Activated naive CD8-positive, alpha-beta T cell treated with anti-CD3 and anti-CD28 coated beads, Interleukin-2, amount 50 U/mL, for 24 hours (primary cell): ENCODE data around the gene ARHGAP29.
"Not testable (repeated sequence)": the region's sequence is repeated elsewhere in the genome, so short reads cannot be mapped to it uniquely, and the experiment has no call there.

ENCODE experiments used
- ATAC-seq: fragments of 150-1000 bp; cut with Tn5 transposase; one replicate; pipeline ENCODE4 v1.10.0; 2021
- DNase-seq: peaks from one replicate; pipeline ENCODE4 v3.0.0; 2021
- H3K27ac Mint-ChIP-seq: one replicate; pipeline ENCODE4 v1.8.0; 2021; ENCODE audit warnings: mild to moderate bottlenecking, mixed read lengths
- H3K27me3 Mint-ChIP-seq: one replicate; pipeline ENCODE4 v1.8.0; 2021; ENCODE audit warnings: mixed read lengths
- H3K36me3 Mint-ChIP-seq: one replicate; pipeline ENCODE4 v1.8.0; 2021; ENCODE audit warnings: low read depth, mixed read lengths
- H3K4me1 Mint-ChIP-seq: one replicate; pipeline ENCODE4 v1.8.0; 2021; ENCODE audit warnings: mixed read lengths
- H3K4me3 Mint-ChIP-seq: one replicate; pipeline ENCODE4 v1.8.0; 2021; ENCODE audit warnings: mild to moderate bottlenecking, moderate library complexity, mixed read lengths
- H3K9me3 Mint-ChIP-seq: one replicate; pipeline ENCODE4 v1.8.0; 2021; ENCODE audit warnings: mixed read lengths

The ARHGAP29 gene

DNA sequence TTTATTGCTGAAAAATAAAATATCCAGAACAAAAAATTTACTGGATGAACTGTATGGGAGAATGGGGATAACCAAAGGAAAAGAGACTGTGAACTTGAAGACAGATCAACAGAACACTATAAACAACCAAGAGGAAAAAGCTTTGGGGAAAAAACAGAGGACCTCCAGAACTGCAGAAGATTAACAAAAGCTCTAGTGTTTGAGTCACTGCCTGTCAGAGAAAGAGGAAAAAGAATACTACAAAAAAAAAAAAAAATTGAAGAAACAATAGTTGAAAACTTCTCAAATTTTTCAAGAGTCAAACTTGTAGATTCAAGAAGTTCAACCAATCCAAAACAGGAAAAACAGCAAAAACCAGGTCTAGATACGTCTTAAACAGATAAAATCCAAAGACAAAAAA lies 44.3 kb downstream of the ARHGAP29 start:
- no peak overlapping the region for H3K27ac Mint-ChIP-seq
- ATAC-seq (no peak), DNase-seq (no peak)
- H3K36me3 Mint-ChIP-seq = no peaks in the 10 kb centered on the region
- peaks cover 33% of the 10 kb centered on the region for H3K27me3 Mint-ChIP-seq
- H3K4me1 Mint-ChIP-seq = no peaks in the 10 kb centered on the region
- H3K4me3 Mint-ChIP-seq = no peak overlapping the region
- no peaks in the 10 kb centered on the region for H3K9me3 Mint-ChIP-seq

DNA sequence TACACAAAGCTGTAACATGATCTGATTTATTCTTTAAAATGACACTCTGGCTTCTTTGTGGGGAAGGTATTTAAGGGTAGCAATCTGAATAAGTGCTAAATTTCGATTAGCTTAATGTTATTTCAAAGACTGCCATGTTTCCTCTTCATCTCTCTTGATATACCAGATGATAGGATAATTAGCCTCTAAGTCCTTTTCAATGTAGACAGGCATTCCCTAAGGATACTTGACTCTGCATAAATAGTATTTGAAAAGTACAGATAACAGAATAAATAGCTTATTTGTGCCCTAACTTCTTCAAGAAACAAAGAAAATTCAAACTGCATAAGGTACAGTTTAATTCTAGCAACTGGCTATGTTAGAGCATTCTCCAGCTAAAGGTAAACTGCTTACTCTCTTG lies 46.2 kb downstream of the ARHGAP29 start:
- H3K36me3 Mint-ChIP-seq = no peaks in the 10 kb centered on the region
- H3K9me3 Mint-ChIP-seq = no peaks in the 10 kb centered on the region
- no peak overlapping the region for H3K4me3 Mint-ChIP-seq
- H3K27me3 Mint-ChIP-seq = peaks cover 31% of the 10 kb centered on the region
- no peaks in the 10 kb centered on the region for H3K4me1 Mint-ChIP-seq
- H3K27ac Mint-ChIP-seq = no peak overlapping the region
- ATAC-seq = no peak
- no peak for DNase-seq

DNA sequence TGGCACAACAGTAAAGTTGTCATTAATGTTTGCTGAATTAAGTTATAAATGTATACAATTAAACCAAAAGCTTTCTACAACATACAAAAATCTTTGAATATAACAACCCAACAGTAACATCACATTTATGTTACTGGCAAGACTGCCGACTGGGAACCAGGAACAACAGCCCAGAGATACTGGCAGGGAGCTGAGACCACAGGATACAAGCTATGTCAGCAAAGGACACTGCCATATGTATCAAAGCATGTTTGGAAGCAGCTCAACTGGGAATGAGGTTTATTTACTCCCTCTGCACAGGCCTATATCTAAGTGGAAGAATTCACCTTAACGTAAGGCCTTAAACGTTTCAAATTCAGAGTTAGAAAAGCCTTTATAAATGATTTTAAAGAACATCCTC lies 50.4 kb downstream of the ARHGAP29 start:
- ATAC-seq (no peak), DNase-seq (no peak)
- Mint-ChIP-seq H3K36me3 (no peaks in the 10 kb centered on the region), H3K4me3 (no peak overlapping the region), H3K4me1 (no peaks in the 10 kb centered on the region), H3K27me3 (peaks cover 17% of the 10 kb centered on the region), H3K9me3 (no peaks in the 10 kb centered on the region), H3K27ac (no peak overlapping the region)

DNA sequence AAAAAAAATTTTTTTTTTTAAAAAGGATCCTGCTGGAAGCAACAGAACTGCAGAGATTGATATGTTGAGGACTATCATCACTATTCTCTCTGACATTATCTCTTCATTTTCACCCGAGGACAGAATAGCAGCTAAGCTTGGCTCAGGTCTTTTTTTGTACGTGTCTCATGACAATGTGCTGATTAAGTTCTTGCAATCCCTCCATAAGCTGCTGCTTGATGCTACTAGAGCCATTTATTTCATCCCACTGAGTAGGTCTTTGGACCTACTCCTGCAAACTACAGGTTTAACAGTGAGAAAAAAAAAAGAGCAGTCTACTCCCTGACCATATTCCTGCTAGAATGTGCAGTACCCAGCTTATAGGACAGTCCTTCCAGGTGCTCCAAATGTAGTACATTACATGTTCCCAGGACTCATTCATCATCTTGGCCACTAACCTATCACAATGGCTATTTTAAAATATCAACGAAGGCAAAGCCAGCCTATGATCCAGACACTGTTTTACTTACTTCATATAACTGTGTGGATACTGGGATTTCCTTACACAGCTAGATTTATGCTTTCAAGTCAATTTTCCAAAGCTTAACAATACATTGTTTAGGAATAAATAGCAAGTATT lies 54.1 kb downstream of the ARHGAP29 start:
- no peaks in the 10 kb centered on the region for H3K4me1 Mint-ChIP-seq
- no peak for DNase-seq
- H3K27me3 Mint-ChIP-seq = peaks cover 11% of the 10 kb centered on the region
- no peaks in the 10 kb centered on the region for H3K36me3 Mint-ChIP-seq
- ATAC-seq = no peak
- no peaks in the 10 kb centered on the region for H3K9me3 Mint-ChIP-seq
- no peak overlapping the region for H3K4me3 Mint-ChIP-seq
- no peak overlapping the region for H3K27ac Mint-ChIP-seq

DNA sequence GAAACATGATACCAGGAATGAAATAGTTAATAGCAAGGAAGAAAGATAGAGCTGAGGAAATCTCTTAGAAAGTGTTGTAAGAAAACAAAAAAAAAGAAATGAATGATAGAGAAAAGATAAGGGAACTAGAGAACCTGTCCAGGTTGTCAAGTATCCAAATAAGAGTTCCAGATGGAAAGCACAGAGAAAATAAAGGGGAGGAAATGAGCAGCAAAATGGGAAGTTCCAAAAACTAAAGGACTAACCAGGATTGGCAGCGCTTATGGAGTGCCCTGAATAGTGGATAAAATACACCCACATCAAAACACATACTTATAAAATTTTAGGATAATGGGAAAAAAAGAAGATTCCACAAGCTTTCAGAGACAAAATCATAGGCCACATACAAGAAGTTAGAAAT lies 55.2 kb downstream of the ARHGAP29 start:
- ATAC-seq = no peak
- Mint-ChIP-seq H3K27ac (no peak overlapping the region), H3K27me3 (peaks cover 12% of the 10 kb centered on the region), H3K4me1 (no peaks in the 10 kb centered on the region), H3K36me3 (no peaks in the 10 kb centered on the region), H3K4me3 (no peak overlapping the region), H3K9me3 (no peaks in the 10 kb centered on the region)
- DNase-seq = no peak

DNA sequence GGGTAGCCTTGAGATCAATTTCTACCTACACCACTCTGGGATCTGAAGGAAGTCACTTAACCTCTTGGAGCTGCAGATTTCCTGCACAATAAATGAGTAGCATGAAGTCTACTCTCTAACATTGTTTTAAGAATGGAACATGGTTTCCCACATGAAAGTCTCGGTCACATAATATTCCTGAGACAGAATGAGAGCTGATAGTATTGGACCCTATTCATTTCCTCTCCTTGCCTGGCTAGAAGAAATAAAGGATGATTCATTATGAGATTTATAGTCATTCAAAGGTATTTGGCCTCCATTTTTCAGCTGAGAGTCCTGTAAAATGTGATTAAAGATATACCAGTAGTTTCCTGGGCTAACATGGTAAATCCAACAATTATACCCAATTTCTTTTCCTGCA lies 56.7 kb downstream of the ARHGAP29 start:
- peaks cover 12% of the 10 kb centered on the region for H3K27me3 Mint-ChIP-seq
- H3K4me3 Mint-ChIP-seq = no peak overlapping the region
- H3K4me1 Mint-ChIP-seq = no peaks in the 10 kb centered on the region
- ATAC-seq (no peak), DNase-seq (no peak)
- H3K9me3 Mint-ChIP-seq = no peaks in the 10 kb centered on the region
- no peak overlapping the region for H3K27ac Mint-ChIP-seq
- H3K36me3 Mint-ChIP-seq = no peaks in the 10 kb centered on the region

DNA sequence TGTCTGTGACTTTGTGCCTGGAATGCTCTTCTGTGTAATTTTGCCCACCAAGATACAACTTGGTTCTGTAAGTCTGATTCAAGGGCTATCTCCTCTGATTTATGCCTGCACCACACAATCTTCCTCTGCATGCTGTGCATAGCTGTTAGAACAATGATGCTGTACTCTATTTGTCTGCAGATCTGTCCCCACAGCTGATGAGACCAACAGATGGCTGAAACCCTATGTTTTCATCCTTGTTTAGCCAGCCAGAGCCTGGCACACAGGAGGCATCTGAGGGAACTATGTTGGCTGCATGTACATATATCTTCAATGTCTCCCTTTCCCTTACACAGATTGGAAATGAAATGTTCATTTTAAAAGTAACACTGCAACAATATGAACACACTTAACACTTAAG lies 58.5 kb downstream of the ARHGAP29 start:
- Mint-ChIP-seq H3K9me3 (no peaks in the 10 kb centered on the region), H3K4me3 (no peak overlapping the region), H3K4me1 (no peaks in the 10 kb centered on the region), H3K27ac (no peak overlapping the region), H3K36me3 (no peaks in the 10 kb centered on the region), H3K27me3 (peaks cover 12% of the 10 kb centered on the region)
- DNase-seq (no peak), ATAC-seq (no peak)

DNA sequence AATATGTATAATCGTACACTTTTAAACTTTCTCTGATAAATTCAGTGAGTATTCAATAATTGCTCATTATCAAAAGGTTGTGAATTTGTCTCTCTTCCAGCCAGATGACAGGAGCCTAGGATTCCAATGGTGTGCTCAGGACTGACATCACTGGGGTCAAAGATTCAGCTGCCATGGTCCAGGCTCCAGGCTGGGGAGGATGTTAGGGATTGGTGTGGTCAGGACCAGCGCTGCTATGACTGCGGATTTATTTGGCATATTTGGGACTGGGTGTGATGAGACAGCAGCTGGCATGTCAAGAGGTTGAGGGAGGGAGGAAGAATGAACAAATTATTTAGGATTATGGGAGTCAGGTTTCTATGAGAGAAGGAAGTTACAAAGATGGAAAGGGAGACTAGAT lies 68.3 kb downstream of the ARHGAP29 start:
- Mint-ChIP-seq H3K27me3 (peaks cover 9% of the 10 kb centered on the region), H3K4me3 (no peak overlapping the region), H3K9me3 (no peaks in the 10 kb centered on the region), H3K27ac (no peak overlapping the region), H3K36me3 (no peaks in the 10 kb centered on the region), H3K4me1 (no peaks in the 10 kb centered on the region)
- no peak for DNase-seq
- no peak for ATAC-seq

DNA sequence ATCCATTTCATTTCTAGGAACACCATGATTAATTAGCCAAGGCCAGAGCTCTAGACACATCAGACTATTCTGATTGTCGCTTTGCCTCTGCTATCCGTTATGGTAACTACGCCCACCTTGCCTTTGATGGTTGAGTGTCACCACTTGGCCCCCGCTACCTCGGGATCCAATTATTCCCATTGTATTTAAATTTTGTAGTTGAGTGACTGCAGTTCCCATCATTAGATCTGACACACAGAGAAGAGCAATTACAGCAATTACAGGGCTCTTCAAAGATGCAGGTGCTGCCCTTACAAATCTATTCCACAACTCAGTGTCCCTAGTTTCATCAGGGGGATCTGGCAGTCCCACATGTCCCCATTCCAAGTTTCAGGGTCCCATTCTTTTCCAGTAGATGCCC lies 71.5 kb downstream of the ARHGAP29 start:
- Mint-ChIP-seq H3K4me1 (no peaks in the 10 kb centered on the region), H3K4me3 (no peak overlapping the region), H3K27ac (no peak overlapping the region), H3K9me3 (no peaks in the 10 kb centered on the region), H3K36me3 (no peaks in the 10 kb centered on the region), H3K27me3 (peaks cover 13% of the 10 kb centered on the region)
- no peak for ATAC-seq
- DNase-seq = no peak

DNA sequence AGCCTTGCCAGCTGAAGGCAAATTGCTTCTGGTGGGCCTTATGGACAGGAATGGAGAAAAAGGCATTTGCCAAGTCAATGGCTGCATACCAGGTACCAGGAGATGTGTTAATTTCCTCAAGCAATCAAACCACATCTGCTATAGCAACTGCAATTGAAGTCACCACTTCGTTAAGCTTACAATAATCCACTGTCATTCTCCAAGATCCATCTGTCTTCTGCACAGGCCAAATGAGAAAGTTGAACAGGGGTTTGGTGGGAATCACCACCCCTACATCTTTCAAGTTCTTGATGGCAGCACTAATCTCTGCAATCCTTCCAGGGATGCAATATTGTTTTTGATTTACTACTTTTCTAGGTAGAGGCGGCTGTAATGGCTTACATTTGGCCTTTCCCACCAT lies 72.5 kb downstream of the ARHGAP29 start:
- H3K36me3 Mint-ChIP-seq, H3K4me3 Mint-ChIP-seq, DNase-seq, H3K27ac Mint-ChIP-seq, H3K9me3 Mint-ChIP-seq, H3K4me1 Mint-ChIP-seq, ATAC-seq: not testable (repeated sequence)
- H3K27me3 Mint-ChIP-seq = peaks cover 13% of the 10 kb centered on the region

DNA sequence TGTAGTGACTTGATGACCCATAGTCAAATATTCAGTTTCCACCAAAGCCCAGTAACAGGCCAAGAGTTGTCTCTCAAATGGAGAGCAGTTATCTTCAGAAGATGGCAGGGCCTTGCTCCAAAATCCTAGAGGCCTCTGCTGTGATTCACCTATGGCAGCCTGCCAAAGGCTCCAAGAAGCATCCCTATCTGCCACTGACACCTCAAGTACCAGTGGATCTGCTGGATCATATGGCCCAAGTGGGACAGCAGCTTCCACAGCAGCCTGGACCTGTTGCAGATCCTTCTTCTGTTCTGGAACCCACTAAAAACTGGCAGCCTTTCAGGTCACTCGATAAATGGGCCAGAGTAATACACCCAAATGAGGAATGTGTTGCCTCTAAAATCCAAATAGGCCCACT lies 73.3 kb downstream of the ARHGAP29 start:
- H3K4me1 Mint-ChIP-seq, H3K9me3 Mint-ChIP-seq, DNase-seq, ATAC-seq, H3K36me3 Mint-ChIP-seq, H3K27ac Mint-ChIP-seq, H3K4me3 Mint-ChIP-seq: not testable (repeated sequence)
- H3K27me3 Mint-ChIP-seq = peaks cover 11% of the 10 kb centered on the region

DNA sequence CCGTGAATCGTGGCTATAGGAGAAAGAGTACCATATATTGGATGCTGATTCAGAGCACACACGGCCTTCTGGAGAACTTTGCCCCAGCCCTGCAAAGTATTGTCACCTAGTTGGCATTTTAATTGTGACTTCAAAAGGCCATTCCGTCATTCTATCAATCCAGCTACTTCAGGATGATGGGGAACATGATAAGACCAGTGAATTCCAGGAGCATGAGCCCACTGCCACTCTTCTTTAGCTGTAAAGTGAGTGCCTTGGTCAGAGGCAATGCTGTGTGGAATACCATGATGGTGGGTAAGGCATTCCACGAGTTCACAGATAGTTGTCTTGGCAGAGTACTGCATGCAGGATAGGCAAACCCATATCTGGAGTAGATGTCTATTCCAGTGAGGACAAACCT lies 74.1 kb downstream of the ARHGAP29 start:
- ATAC-seq, H3K27ac Mint-ChIP-seq, DNase-seq, H3K9me3 Mint-ChIP-seq, H3K4me3 Mint-ChIP-seq, H3K36me3 Mint-ChIP-seq, H3K27me3 Mint-ChIP-seq, H3K4me1 Mint-ChIP-seq: not testable (repeated sequence)

GRCh38 chr1:94160811-94161210 lies 76.6 kb downstream of the ARHGAP29 start:
- Mint-ChIP-seq H3K9me3 (no peaks in the 10 kb centered on the region), H3K27me3 (peaks cover 6% of the 10 kb centered on the region), H3K27ac (no peak overlapping the region), H3K36me3 (no peaks in the 10 kb centered on the region), H3K4me3 (no peak overlapping the region), H3K4me1 (no peaks in the 10 kb centered on the region)
- no peak for ATAC-seq
- DNase-seq = no peak

- no peaks in the 10 kb centered on the region for H3K36me3 Mint-ChIP-seq
- H3K4me1 Mint-ChIP-seq = no peaks in the 10 kb centered on the region
- no peak overlapping the region for H3K27ac Mint-ChIP-seq
- DNase-seq = no peak
- H3K9me3 Mint-ChIP-seq = no peaks in the 10 kb centered on the region
- H3K4me3 Mint-ChIP-seq = no peak overlapping the region
- no peaks in the 10 kb centered on the region for H3K27me3 Mint-ChIP-seq
- ATAC-seq = no peak
Measured at GRCh38 chr1:94156096-94156625, 81.2 kb downstream of the ARHGAP29 start.

DNA sequence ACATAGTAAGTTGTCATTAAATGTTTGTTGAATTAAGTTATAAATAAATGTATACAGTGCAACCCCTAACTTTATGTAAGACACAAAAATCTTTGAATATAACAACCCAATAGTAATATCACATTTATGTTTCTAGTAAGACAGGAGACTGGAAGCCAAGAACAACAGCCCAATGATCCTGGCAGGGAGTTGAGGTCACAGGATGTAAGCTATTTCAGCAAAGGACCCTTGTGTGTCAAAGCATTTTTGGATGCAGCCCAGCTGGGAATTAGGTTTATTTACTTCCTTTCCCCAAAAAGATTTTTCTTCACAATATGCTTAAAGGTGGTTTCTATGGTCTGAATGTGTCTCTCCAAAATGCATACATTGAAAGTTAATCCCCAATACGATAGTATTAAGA lies 82.4 kb downstream of the ARHGAP29 start:
- DNase-seq = no peak

GRCh38 chr1:94153133-94153532 lies 84.3 kb downstream of the ARHGAP29 start:
- no peaks in the 10 kb centered on the region for H3K36me3 Mint-ChIP-seq
- ATAC-seq = no peak
- H3K27me3 Mint-ChIP-seq = no peaks in the 10 kb centered on the region
- H3K4me3 Mint-ChIP-seq = no peak overlapping the region
- no peak for DNase-seq
- H3K9me3 Mint-ChIP-seq = no peaks in the 10 kb centered on the region
- H3K27ac Mint-ChIP-seq = no peak overlapping the region
- no peaks in the 10 kb centered on the region for H3K4me1 Mint-ChIP-seq

More for the DNA sequence above, 82.4 kb downstream of the ARHGAP29 start:
- Mint-ChIP-seq H3K4me3 (no peak overlapping the region), H3K27ac (no peak overlapping the region), H3K9me3 (no peaks in the 10 kb centered on the region), H3K27me3 (no peaks in the 10 kb centered on the region), H3K4me1 (no peaks in the 10 kb centered on the region), H3K36me3 (no peaks in the 10 kb centered on the region)
- no peak for ATAC-seq
